Measurements from ENCODE around the gene ENG.

GRCh38 chr9:127855522-127855921 lies 1.1 kb upstream of the ENG start:
- no peak for TF ChIP-seq POLR2AphosphoS5 (IDR thresholded peaks at IDR 0.05; ENCODE audit: low read depth, low read length)
- TF ChIP-seq CTCF (IDR thresholded peaks at IDR 0.05), result no peak
- TF ChIP-seq TCF7L2 (IDR thresholded peaks at IDR 0.05; ENCODE audit: low read depth, low read length), result no peak
